AG04450 (cell line): ENCODE data around the gene FEV. TPM values are rescaled to one million over a fixed set of nuclear protein-coding genes. Genes with fewer than 3 reads are reported as not detected.
A peak's percentile ranks its signal among the peaks of the same experiment; 100 is the strongest.

Source experiments
- CTCF ChIA-PET: fragments of 300-600, 350-600 bp; formaldehyde crosslinking; extraction: SDS; loops from one replicate; lab custom pipeline; 2022; ENCODE audit warnings: antibody characterized with exemption, inconsistent platforms; lab: Charles Lee
- POLR2A ChIA-PET: fragments of 350-600 bp; formaldehyde crosslinking; extraction: SDS; loops from one replicate; lab custom pipeline; 2021; ENCODE audit warnings: antibody characterized with exemption, inconsistent platforms; lab: Yijun Ruan, JAX
- DNase-seq: peaks from one replicate; pipeline ENCODE4 v3.0.0-alpha.2; 2011; ENCODE audit warnings: low read depth, low spot score
- H3K27ac ChIP-seq: one replicate; pipeline ENCODE4 v1.5.1; 2012; ENCODE audit warnings: low read depth, low read length, control low read depth
- H3K27me3 ChIP-seq: one replicate; pipeline ENCODE4 v1.6.0; 2012; ENCODE audit warnings: low read length; ENCODE audit not compliant: control insufficient read depth, insufficient read depth
- H3K4me3 ChIP-seq: 2 replicates; pipeline ENCODE4 v1.5.1; 2011; ENCODE audit warnings: mild to moderate bottlenecking, low read depth, low read length, control low read depth
- H3K9me3 ChIP-seq: 2 replicates; pipeline ENCODE4 v1.5.1; 2012; ENCODE audit warnings: low read length; ENCODE audit not compliant: control insufficient read depth, insufficient read depth
- CTCF ChIP-seq: IDR thresholded peaks from 2 replicates; pipeline ENCODE4 v1.5.1; 2011; ENCODE audit warnings: low read depth, low read length, control low read depth, inconsistent platforms
- polyA plus RNA-seq: library from polyadenylated mRNA; depleted of rRNA; stranded (reverse); fragments of >200 nt; gene quantifications from 2 replicates; pipeline ENCODE4 v1.2.3, GENCODE V29; 2011

Gene FEV
- polyA plus RNA-seq, 1 experiment, result not detected

DNA sequence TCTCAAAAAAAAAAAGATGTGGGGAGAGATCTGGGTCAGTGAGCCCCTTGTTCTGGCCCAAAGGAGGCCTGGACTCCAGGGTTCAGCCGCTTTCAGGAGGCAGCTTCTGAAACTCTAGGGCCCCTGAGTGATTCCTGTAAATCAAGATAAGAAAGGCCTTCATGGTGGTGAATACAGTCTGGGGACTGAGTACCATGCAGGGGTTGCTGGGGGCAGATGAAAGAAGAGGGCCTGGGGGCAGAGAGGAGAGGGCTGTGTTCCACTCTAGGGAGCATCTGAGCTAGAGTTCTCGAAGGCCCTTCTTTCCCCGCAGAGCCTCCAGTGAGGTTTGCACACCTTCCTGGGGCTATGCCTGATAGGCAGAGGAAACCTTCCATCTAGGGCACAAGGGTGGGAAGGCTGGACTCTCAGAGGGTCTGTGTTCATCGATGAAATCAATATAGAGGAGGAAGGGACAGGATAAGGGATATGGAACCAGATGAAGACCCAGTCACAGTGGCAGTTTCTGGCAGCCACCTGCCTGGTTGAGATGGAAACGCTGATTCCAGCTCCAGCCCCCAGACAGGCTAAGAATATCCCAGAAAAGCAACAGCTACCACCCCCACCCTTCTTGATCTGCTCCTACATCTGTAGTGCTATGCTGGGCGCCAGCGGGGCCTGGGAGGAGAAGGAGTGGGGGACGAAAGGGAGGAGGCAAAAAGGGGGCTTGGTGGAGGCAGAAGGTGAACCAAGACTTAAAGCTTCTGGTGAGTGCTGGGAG, 30.3 kb downstream of the FEV start:
- ChIA-PET CTCF (no interaction called here), POLR2A (no interaction called here)
- peaks cover 38% of the 10 kb centered on the region for H3K27me3 ChIP-seq
- no peak for TF ChIP-seq CTCF
- no peak for DNase-seq
- H3K9me3 ChIP-seq, result no peaks in the 10 kb centered on the region; the same call in 1 of the 2 replicates
- H3K4me3 ChIP-seq, result no peak overlapping the region
- no peak overlapping the region for H3K27ac ChIP-seq

DNA sequence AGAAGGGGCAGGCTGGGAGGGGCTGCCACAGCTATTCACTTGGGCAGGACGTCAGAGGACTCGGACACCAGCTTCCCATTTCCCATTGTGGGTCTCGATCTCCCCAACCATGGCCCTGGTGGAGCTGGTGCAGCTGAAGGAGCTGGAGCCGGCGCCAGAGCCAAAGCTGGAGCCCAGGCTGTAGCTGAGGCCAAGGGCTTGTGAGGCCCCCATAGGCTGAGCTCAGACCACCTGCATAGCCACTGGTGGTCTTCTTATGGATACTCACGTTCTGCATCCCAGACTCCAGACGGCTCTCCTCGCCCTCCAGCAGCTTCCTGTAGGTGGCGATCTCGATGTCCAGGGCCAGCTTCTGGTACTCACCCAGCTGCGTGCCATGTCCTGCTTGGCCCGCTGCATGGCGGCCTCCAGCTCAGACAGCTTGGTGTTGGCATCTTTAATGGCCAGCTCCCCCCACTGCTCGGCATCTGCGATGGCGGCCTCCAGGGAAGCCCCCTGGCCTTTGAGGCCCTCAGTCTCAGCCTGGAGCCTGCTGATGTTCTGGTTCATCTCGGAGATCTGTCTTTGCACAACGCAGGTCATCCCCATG, 31.5 kb downstream of the FEV start:
- ChIA-PET CTCF (interaction anchor here (0.9 kb wide), 1 partner anchor 12 kb away, joined by 3 read pairs; no protein-coding TSS in a partner anchor), POLR2A (no interaction called here)
- H3K9me3 ChIP-seq, result no peaks in the 10 kb centered on the region
- DNase-seq, result no peak
- no peak overlapping the region for H3K4me3 ChIP-seq
- 0 out of 2 replicates have a peak, but pooled peaks have one; percentile 6 for TF ChIP-seq CTCF
- no peak overlapping the region for H3K27ac ChIP-seq
- peaks cover 36% of the 10 kb centered on the region for H3K27me3 ChIP-seq

- Histone ChIP-seq H3K4me3 (no peak overlapping the region), H3K27me3 (peaks cover 26% of the 10 kb centered on the region), H3K9me3 (no peaks in the 10 kb centered on the region), H3K27ac (no peak overlapping the region)
- ChIA-PET POLR2A (interaction anchor here (0.6 to 0.7 kb wide), 2 partner anchors 22 to 64 kb away, joined by 4 to 5 read pairs; no protein-coding TSS in a partner anchor), CTCF (interaction anchor here (0.7 kb wide), 1 partner anchor 578 kb away, joined by 3 read pairs; no protein-coding TSS in a partner anchor)
- TF ChIP-seq CTCF, result no peak
- DNase-seq, result no peak
Measured at GRCh38 chr2:218952160-218952559, 32.8 kb downstream of the FEV start.

GRCh38 chr2:218946621-218947020, 38.4 kb downstream of the FEV start:
- ChIA-PET POLR2A (interaction anchor here (0.6 kb wide), 2 partner anchors 797 to 983 kb away, joined by 3 to 6 read pairs; no protein-coding TSS in a partner anchor), CTCF (interaction anchor here (0.6 kb wide), 1 partner anchor 199 kb away, joined by 3 read pairs; no protein-coding TSS in a partner anchor)
- Histone ChIP-seq H3K4me3 (no peak overlapping the region), H3K27ac (no peak overlapping the region), H3K9me3 (no peaks in the 10 kb centered on the region), H3K27me3 (peaks cover 24% of the 10 kb centered on the region)
- DNase-seq, result no peak
- TF ChIP-seq CTCF, result no peak
